Muscle layer of colon (tissue), 2 donors: ENCODE data around the gene LRRC55.

ENCODE experiments used
- H3K27ac ChIP-seq: one replicate; pipeline ENCODE4 v1.7.0; 2013; ENCODE audit warnings: low read depth, mild to moderate bottlenecking, low read length, moderate library complexity
- H3K27me3 ChIP-seq, 2 donors: one replicate each; pipeline ENCODE4 v1.7.0; 2013; ENCODE audit warnings: low read length in 2 of 2, mild to moderate bottlenecking in 2 of 2; ENCODE audit not compliant: insufficient read depth in 2 of 2, control insufficient read depth in 1 of 2
- H3K36me3 ChIP-seq: one replicate; pipeline ENCODE4 v1.7.0; 2013; ENCODE audit warnings: mild to moderate bottlenecking, low read length; ENCODE audit not compliant: insufficient read depth
- H3K4me1 ChIP-seq: one replicate; pipeline ENCODE4 v1.7.0; 2013; ENCODE audit warnings: mild to moderate bottlenecking, low read length; ENCODE audit not compliant: insufficient read depth
- H3K4me3 ChIP-seq, 2 donors: one replicate each; pipeline ENCODE4 v1.7.0; 2013; ENCODE audit warnings: low read length in 2 of 2, low read depth in 1 of 2, mild to moderate bottlenecking in 1 of 2, moderate library complexity in 1 of 2
- H3K9ac ChIP-seq: one replicate; pipeline ENCODE4 v1.7.0; 2013; ENCODE audit warnings: low read length
- H3K9me3 ChIP-seq: one replicate; pipeline ENCODE4 v1.7.0; 2013; ENCODE audit warnings: mild to moderate bottlenecking, low read length
- donor health status: abdominal sarcoma.
- donor health status: Adenocarcinoma of cecum.

The LRRC55 gene

GRCh38 chr11:57182896-57183295 is 1.1 kb downstream of the LRRC55 start:
- H3K9ac ChIP-seq: no peak overlapping the region
- H3K4me1 ChIP-seq: no peaks in the 10 kb centered on the region
- peaks cover 0 to 11% of the 10 kb centered on the region in 2 donors for H3K27me3 ChIP-seq
- H3K4me3 ChIP-seq: no peak overlapping the region
- no peaks in the 10 kb centered on the region for H3K9me3 ChIP-seq
- H3K36me3 ChIP-seq: no peaks in the 10 kb centered on the region
- H3K27ac ChIP-seq: no peak overlapping the region

GRCh38 chr11:57190548-57190947 is 8.8 kb downstream of the LRRC55 start:
- Histone ChIP-seq H3K27me3 (no peaks in the 10 kb centered on the region), H3K36me3 (no peaks in the 10 kb centered on the region), H3K27ac (no peak overlapping the region)

GRCh38 chr11:57191311-57192219 is 9.8 kb downstream of the LRRC55 start:
- no peak overlapping the region for H3K27ac ChIP-seq
- H3K9me3 ChIP-seq: no peaks in the 10 kb centered on the region
- no peak overlapping the region for H3K4me3 ChIP-seq
- H3K4me1 ChIP-seq: no peaks in the 10 kb centered on the region
- no peaks in the 10 kb centered on the region for H3K36me3 ChIP-seq
- no peak overlapping the region for H3K9ac ChIP-seq
- H3K27me3 ChIP-seq: no peaks in the 10 kb centered on the region

More at GRCh38 chr11:57190548-57190947, 8.8 kb downstream of the LRRC55 start:
- Histone ChIP-seq H3K4me3 (no peak overlapping the region), H3K9me3 (no peaks in the 10 kb centered on the region), H3K4me1 (no peaks in the 10 kb centered on the region), H3K9ac (no peak overlapping the region)

GRCh38 chr11:57192316-57192715 is 10.6 kb downstream of the LRRC55 start:
- H3K9ac ChIP-seq: no peak overlapping the region
- no peak overlapping the region for H3K4me3 ChIP-seq
- H3K27ac ChIP-seq: no peak overlapping the region
- no peaks in the 10 kb centered on the region for H3K36me3 ChIP-seq
- H3K9me3 ChIP-seq: no peaks in the 10 kb centered on the region
- H3K27me3 ChIP-seq: no peaks in the 10 kb centered on the region
- H3K4me1 ChIP-seq: no peaks in the 10 kb centered on the region

- Histone ChIP-seq H3K27ac (no peak overlapping the region), H3K9ac (no peak overlapping the region), H3K4me3 (no peak overlapping the region), H3K4me1 (peaks cover 8% of the 10 kb centered on the region), H3K9me3 (no peaks in the 10 kb centered on the region), H3K27me3 (no peaks in the 10 kb centered on the region), H3K36me3 (no peaks in the 10 kb centered on the region)
These were observed 14.8 kb downstream of the LRRC55 start for GRCh38 chr11:57196596-57196995.

- Histone ChIP-seq H3K36me3 (no peaks in the 10 kb centered on the region), H3K9ac (no peak overlapping the region), H3K9me3 (no peaks in the 10 kb centered on the region), H3K4me3 (no peak overlapping the region), H3K4me1 (peaks cover 13% of the 10 kb centered on the region), H3K27me3 (no peaks in the 10 kb centered on the region), H3K27ac (no peak overlapping the region)
These were observed 16.0 kb downstream of the LRRC55 start for GRCh38 chr11:57197762-57198161.

- Histone ChIP-seq H3K36me3 (no peaks in the 10 kb centered on the region), H3K9me3 (no peaks in the 10 kb centered on the region), H3K4me3 (no peak overlapping the region), H3K27me3 (no peaks in the 10 kb centered on the region), H3K27ac (no peak overlapping the region), H3K9ac (no peak overlapping the region), H3K4me1 (peaks cover 16% of the 10 kb centered on the region)
These were observed 17.6 kb downstream of the LRRC55 start for GRCh38 chr11:57199330-57199729.

- H3K9me3 ChIP-seq: no peaks in the 10 kb centered on the region
- no peak overlapping the region for H3K27ac ChIP-seq
- no peaks in the 10 kb centered on the region for H3K36me3 ChIP-seq
- peaks cover 23% of the 10 kb centered on the region for H3K4me1 ChIP-seq
- H3K27me3 ChIP-seq: no peaks in the 10 kb centered on the region
- no peak overlapping the region for H3K9ac ChIP-seq
- no peak overlapping the region for H3K4me3 ChIP-seq
These were observed 19.2 kb downstream of the LRRC55 start for GRCh38 chr11:57200917-57201316.

GRCh38 chr11:57202281-57202680 is 20.5 kb downstream of the LRRC55 start:
- H3K4me1 ChIP-seq: peaks cover 23% of the 10 kb centered on the region

GRCh38 chr11:57203359-57203758 is 21.6 kb downstream of the LRRC55 start:
- Histone ChIP-seq H3K36me3 (no peaks in the 10 kb centered on the region), H3K9me3 (no peaks in the 10 kb centered on the region), H3K27me3 (no peaks in the 10 kb centered on the region), H3K4me1 (peaks cover 23% of the 10 kb centered on the region), H3K9ac (no peak overlapping the region), H3K4me3 (no peak overlapping the region), H3K27ac (no peak overlapping the region)

More at GRCh38 chr11:57202281-57202680, 20.5 kb downstream of the LRRC55 start:
- Histone ChIP-seq H3K4me3 (no peak overlapping the region), H3K27ac (no peak overlapping the region), H3K27me3 (no peaks in the 10 kb centered on the region), H3K9me3 (no peaks in the 10 kb centered on the region), H3K9ac (no peak overlapping the region), H3K36me3 (no peaks in the 10 kb centered on the region)

- Histone ChIP-seq H3K27me3 (no peaks in the 10 kb centered on the region), H3K9me3 (no peaks in the 10 kb centered on the region), H3K9ac (no peak overlapping the region), H3K4me1 (peaks cover 23% of the 10 kb centered on the region), H3K36me3 (no peaks in the 10 kb centered on the region), H3K27ac (no peak overlapping the region), H3K4me3 (no peak overlapping the region)
These were observed 22.2 kb downstream of the LRRC55 start for GRCh38 chr11:57203882-57204480.
